ENCODE measurements around the gene PRPH. TPM values are rescaled to one million over a fixed set of nuclear protein-coding genes. Genes with fewer than 3 reads are reported as not detected.
"Not testable (repeated sequence)": the region's sequence is repeated elsewhere in the genome, so short reads cannot be mapped to it uniquely, and the experiment has no call there.

The PRPH gene
- total RNA-seq, 1 donor from 2014 or later = 0.99 TPM

DNA sequence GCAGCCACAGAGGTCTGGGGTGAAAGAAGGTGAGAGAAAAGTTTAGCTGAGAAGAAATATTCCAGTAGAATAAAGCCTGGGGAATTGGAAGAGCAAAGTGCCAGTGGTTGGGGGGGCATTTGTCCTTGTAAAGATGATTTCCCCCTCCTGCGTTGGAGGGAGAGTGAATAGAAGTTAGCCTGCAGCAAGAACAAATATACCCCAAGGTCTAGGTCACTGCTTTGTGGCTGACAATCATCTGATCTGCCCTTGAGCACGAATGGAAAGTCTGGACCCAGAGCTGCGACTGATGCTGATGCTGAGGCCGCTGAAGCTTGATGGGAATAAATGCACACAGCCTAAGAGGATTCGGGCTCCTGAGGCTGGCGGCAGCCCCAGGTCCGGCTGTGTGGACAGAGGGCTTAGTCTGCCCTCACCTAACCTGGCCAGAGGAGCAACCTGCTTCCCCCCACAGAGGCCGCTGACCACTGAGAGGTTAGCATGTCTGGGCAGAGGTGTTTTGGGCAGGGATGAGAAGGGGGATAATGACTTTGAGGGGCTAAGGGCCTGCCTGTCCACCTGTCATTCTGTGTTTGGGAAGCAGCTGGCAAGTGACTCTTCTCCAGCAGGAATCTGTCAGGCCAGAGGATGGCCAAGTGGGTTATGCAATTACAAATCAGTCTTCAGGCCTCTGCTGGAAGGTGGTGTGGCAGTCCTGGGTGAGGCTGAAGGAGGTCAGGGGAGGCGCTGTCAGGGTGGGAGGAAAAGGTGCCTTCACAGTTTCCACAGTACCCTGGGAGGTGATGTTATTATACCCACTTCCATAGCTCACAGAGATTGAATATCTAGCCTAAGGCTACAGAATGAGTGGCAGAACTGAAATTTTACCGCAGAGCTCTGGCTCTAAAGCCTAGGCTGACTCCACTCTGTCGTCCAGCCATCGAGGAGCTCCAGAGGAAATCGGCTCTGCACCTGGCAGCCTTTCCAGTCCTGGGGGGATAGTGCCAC is 18.4 kb upstream of the PRPH start:
- no peak for DNase-seq

DNA sequence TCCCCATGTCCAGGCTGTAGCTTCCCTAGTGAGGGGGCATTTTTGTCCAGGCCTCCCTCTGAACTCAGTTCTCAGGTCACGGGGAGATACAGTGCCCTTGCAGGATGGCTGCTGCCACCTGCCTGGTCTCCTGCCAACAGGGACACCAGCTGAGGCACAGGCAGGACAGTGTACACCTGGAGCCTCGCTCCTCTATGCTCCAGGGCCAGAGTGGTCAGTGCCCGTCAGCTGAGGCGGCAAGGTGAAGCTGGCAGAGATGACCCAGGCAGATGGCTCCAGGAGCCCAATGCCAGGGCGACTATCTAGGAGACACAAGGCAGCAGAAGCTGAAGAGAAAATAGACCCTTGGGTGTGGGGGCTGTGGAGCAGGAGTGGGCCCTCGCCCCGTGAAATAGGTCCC is 17.5 kb upstream of the PRPH start:
- no peak for DNase-seq

DNA sequence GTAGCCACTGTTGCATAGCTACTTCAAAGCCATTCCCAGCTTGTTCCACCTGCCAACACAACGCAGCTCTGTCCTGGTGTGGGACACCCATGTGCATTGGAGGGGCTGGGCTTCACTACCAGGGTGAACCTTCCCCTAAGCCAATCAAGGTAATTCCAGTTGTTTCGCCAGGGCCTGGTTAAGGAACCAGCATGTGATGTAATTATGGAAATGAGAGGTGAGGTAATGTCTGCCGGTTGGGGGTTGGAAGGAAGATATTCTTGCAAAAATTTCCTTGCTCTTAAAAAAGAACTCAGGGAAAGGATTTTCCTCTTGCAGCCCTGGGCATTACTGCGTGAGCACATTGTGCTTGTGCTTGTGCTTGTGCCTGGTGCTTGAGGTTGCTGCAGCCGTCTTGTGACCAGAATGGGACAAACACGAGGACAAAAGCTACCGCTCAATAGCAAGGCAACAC is 15.2 kb upstream of the PRPH start:
- no peak for DNase-seq

DNA sequence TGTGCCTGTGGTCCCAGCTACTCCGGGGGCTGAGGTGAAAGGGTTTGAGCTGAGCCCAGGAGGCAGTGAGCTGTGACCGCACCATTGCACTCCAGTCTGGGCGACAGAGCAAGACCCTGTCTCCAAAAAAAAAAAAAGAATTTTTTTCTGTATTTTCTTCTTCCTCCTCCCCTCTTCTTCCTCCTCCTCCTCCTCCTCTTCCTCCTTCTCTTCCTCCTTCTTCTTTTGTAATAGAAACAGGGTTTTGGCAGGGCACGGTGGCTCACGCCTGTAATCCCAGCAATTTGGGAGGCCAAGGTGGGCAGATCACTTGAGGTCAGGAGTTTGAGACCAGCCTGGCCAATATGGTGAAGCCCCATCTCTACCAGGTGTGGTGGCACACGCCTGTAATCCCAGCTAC is 14.4 kb upstream of the PRPH start:
- DNase-seq = not testable (repeated sequence)

DNA sequence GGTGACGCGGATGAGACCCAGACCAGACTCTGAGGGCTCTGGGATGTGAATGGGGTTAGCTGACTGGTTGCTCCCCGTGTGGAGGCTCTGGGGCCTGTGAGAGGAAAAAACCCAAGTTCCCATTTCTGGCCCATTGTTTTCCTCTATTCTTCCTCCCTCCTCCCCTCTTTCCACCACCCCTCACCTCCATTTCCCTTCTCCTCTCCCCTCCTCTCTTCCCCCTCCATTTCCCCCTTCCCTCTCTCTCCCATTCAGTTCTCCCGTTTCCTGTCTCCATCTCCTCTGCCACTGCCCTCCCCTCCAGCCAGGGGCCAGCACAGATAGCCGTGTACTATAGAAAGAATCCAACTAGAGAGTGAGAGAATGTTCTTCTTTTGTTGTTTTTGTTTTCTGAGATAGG is 12.6 kb upstream of the PRPH start:
- DNase-seq = no peak

DNA sequence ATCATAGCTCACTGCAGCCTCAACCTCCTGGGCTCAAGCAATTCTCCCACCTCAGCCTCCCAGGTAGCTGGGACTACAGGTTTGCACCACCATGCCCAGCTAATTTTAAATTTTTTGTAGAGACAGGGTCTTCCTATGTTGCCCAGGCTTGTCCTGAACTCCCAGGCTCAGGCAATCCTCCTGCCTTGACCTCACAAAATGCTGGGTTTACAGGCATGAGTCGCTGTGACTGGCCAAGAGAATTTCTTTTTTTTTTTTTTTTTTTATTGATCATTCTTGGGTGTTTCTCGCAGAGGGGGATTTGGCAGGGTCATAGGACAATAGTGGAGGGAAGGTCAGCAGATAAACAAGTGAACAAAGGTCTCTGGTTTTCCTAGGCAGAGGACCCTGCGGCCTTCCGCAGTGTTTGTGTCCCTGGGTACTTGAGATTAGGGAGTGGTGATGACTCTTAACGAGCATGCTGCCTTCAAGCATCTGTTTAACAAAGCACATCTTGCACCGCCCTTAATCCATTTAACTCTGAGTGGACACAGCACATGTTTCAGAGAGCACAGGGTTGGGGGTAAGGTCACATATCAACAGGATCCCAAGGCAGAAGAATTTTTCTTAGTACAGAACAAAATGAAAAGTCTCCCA is 12.1 kb upstream of the PRPH start:
- not testable (repeated sequence) for DNase-seq

DNA sequence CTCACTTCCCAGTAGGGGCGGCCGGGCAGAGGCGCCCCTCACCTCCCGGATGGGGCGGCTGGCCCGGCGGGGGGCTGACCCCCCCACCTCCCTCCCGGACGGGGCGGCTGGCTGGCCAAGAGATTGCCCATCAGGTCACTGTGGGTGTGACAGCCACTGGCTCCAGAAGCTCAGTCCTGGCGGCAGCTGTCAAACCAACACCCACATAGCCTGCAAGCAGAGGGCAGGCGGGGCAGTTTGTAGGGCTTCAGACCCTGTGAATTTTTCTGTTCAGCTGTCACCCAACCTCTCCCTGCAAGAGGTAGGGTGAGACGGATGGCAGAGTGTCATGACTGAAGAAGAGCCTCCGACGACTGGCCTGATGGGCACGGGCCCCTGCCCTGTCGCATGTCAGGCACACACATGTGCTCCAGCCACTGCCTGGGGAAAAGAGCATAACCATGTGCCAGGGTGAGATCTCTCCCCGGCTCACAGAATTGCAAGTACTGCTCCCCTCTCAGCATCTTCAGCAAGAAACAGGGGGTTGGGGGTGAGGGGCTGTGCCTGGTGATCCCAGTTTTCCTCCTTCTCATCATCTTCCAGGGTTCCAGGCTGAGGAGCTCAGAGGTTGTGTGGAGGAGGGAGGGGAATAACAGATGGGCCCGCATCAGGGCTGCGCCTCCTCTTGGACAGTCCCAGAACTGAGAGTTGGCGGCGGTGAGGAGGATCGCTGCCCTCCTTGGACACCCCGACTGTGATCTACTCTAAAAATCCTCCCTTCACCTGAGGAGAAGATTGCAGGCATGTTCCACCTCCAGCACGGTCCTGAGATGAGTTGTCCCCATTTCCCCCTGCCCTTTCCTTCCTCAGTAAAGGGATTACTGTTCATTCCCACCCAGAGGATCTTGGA is 11.2 kb upstream of the PRPH start:
- DNase-seq = no peak

DNA sequence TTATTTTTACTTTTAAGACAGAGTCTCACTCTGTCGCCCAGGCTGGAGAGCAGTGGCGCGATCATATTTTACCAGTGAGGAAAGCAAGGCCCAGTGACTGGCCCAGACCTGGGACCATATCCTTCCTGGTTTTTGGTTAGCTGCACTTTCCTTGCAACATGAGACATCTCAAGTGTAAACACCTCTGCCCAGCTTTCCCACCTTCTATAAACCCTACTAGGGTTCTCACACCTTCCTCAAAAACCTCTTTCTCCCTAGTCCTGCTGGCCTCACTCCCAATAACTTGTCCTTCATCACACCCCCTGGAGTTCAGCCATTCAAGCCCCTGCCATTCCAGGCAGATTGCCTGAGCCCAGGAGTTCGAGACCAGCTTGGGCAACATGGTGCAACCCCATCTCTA is 10.3 kb upstream of the PRPH start:
- DNase-seq = no peak

DNA sequence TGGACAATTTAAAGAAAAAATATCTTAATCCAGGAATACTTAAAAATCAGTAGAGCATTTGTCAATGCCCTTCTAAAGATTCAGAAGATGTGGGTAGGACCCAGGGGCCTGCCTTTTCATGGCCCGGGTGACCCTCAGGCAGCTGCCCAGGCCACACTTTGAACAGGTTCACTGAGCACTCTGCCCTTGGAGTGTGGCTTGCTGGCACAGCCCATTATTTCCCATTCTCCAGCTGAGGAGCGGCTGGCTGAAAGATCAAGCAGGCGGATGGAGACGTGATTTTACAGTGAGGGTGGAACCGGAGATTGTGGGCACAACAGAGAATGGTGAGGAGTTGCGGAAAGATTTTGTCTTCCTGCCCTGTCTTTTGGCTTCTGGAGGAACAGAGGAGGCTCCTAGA is 7.1 kb upstream of the PRPH start:
- DNase-seq = no peak

DNA sequence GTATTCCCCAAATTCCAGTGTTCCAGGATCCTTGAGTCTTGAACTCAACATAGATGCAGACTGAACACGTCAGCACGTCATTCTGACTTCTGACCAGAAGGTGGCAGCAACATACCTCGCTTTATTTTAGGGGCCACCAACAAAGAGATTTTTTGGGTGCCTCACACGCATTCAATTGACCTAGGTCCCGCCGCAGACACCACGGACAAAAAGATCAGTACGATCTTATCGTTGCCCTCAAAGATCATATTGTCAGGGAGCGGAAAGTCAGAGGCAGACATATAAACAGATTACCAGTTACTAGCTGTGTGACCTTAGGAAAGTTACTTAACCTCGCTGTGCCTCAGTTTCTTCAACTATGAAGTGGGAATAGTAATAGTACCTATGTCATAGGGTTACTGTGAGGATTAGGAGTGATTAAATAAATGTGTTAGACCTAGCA is 6.5 kb upstream of the PRPH start:
- peak; percentile 47 for DNase-seq

DNA sequence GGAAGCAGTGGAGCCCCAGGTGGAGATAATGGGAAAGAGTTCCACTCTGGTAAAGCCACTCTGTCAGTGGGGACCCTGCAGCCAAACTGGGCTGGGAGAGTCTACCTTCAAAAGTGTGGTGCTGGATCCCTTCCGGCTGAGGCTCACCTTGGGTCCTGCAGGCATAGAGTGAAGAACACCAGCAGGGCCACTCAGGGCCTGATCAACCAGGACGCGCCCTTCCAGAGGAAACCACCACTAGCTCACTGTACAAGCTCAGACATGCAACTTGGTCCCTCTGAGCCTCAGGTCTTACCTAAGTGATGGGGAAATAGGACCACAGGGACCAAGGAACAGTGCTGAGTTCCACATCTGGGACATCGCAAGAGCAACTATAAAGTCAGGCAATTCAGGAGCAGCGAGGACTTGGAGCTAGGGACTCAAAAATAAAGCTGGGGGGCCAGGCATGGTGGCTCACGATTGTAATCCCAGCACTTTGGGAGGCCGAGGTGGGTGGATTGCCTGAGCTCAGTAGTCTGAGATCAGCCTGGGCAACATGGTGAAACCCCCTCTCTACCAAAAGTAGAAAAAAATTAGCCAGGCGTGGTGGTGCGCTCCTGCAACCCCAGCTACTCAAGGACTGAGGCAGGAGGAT is 5.9 kb upstream of the PRPH start:
- DNase-seq = no peak

DNA sequence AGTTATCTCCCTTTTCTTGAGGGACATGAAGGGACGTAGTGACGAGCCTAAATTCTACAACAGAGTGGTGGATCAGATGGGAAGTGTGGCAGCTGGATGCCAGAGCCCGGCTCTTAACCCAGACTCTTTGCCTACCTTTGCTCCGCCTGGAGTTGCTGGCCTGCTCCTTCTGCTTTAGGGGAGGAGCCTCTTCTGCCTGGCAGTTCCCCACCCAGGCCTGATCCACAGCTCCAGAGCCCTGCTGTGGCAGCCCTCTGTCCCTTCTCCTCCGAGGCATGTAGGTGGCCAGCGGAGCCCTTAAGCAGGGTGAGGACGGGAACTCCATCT is 2.3 kb upstream of the PRPH start:
- no peak for DNase-seq

DNA sequence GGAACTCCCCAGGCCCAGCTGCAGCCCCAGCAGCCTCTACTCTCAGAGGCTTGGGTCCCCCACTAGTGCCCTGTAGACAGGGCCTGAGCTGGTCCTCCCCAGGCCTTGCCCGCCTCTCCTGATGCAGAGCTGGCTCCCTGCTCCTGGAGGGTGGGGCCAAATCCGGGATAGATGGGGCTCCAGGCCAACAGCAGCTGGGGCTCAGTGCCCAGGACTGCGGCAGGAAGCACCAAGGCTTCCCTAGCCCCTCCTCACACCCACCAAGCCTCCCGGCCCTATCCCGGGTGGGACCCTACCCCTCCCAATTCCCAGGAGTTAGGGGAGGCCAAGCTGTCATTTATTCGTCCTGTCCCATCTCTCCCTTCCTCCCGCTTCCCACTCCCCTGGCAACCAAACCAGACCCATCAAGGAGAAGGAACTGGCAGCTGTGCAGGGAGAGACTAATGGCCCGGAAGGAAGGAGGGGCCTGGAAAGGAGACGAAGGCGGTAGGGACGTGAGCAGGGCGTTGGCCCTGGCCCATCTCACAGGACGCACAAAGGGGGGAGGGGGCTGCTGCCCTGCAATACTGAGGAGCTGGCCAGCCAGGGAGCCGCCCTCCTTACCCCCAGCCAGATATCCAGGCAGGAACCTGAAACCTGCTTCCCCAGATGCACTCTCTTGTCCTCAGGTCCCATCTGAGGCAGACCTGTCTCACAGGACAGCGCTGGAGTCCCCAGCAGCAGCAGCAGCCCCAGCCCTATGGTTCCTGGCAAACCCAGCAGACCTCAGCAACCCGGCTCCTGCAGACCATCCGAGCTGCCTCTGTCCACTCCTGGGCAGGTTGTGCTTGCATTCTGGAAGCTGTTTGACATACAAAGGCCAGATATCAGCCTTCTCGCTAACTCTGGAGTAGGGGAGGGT is 1.6 kb upstream of the PRPH start:
- no peak for DNase-seq

DNA sequence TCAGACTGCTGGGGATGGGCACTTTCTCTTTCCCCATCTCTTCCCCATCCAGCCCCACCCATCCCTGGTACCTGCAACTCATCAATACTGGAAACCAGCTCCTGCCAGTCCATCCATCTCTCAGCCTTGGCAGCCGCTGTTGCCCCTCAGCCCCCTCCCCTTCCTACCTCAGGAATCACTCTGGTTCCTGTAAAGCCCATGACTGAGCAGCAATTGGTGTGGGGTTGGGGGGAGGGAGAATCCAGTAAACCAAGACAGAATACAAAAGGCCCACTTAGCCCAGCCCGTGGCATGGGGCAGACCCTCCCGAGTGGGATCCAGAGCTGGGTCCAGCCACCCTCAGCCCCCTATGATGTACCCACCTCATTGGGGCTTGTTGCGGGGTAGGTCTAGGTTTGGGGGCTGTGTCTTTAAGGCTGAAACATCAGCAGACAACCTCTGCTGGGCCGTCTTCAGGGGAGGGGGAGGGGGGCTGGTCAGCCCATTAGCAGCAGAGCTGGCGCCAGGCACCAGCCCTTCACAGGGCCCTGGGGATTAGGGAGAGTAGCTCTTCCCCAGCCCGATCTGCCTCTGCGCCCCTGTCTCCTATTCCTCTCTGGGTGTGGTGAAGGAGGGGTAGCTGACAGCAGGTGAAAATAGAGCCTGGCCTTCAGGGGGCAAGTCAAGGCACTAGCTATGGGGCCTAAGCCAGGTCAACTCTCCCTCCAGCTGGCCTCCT is 702 bp upstream of the PRPH start:
- DNase-seq = no peak

DNA sequence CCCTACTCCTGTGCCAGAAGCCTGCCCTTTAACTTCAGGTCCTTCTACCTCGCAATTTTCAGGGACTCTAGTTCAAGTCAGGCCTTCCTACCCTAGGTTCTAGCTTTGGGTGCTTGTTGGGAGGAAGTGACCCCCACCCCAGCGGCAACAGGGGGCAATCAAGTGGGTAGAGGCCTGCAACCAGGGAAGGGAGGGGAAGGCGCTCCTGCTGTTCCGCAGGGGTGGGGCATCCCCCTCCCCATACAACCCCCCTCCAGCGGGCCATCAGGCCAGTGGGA is 204 bp upstream of the PRPH start:
- DNase-seq = no peak

DNA sequence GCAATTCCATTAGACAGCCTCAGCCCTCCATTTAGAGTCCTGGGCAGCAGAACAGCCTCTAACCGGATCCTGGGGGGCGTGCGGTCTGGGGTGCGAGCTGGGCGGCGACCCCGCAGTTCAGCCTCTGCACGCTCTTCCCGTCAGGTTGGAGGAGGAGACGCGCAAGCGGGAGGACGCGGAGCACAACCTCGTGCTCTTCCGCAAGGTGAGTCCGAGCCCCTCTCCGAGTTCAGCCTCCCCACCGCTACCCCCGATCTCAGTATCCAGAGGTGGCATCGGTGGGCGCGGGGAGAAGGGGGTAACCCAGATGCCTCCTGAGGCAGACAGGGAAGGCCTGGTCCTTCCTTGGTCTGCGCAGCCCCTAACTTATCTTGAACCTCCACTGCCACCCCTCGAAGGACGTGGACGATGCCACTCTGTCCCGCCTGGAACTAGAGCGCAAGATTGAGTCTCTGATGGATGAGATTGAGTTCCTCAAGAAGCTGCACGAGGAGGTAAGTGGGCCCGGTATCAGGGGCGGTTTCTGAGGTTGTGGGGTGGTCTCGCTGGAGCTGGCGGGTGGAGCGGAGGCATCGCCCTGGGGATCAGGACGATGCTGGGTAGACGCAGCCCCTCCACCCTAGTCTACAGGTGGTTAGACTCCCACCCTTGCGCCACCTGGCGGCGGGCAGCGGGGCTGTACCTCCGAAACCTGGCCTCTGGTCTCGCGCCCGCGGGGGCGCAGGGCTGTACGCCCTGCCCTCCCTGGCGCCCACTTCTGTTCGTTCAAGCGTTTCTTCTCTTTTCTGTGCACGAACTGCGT is 1.3 kb downstream of the PRPH start:
- DNase-seq = no peak

DNA sequence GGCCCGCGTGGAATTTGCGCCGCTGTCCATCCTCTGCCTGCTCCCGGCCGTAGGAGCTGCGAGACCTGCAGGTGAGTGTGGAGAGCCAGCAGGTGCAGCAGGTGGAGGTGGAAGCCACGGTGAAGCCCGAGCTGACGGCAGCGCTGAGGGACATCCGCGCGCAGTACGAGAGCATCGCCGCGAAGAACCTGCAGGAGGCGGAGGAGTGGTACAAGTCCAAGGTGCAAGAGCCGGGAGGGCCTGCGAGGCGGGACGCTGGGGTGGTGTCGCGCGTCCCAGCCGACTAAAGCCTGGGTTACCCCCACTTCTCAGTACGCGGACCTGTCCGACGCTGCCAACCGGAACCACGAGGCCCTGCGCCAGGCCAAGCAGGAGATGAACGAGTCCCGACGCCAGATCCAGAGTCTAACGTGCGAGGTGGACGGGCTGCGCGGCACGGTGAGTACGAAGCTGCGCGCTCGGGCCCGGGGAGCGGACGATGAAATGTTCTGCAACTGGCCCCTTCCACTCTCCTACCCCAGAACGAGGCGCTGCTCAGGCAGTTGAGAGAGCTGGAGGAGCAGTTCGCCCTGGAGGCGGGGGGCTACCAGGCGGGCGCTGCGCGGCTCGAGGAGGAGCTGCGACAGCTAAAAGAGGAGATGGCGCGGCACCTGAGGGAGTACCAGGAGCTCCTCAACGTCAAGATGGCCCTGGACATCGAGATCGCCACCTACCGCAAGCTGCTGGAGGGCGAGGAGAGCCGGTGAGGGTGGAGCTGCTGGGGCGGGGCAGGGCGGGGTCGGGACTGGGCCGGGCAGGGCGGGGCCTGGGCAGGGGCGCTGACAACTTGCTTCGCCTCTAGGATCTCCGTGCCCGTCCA is 2.1 kb downstream of the PRPH start:
- no peak for DNase-seq

DNA sequence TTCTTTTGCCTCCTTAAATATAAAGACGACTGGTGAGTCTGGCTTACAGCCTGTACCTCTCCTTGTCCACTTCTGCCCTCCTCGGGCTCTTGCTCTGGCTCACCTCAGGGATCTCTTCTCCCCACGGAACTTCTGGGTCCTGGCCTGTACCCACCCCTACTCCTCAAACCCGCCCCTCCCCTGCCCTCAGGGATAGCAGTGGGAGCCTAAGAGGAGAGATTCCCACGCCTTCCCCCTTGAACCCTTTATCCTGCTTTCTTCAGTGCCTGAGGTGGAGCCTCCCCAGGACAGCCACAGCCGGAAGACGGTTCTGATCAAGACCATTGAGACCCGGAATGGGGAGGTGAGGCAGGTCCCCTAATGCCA is 2.7 kb downstream of the PRPH start:
- DNase-seq = no peak

DNA sequence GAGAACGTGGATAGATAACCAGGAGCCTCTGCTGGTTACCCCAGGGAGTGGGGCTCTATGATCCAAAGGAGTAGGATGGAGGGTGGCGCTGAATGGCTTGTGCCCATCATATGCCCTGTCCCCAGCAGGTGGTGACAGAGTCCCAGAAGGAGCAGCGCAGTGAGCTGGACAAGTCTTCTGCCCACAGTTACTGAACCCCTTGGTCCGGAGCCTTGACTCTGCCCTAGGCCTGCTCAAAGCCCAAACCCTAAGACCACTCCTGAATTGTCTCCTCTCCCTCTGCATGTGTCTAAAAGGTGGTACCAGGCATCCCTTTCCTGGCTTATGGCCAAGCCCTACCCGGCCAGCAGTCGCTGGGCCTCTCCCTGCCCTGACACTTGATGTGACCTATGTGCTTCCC is 3.2 kb downstream of the PRPH start:
- no peak for DNase-seq

All from skin of body (tissue), 2 donors.